GM18498 (cell line): ENCODE measurements around the gene MAMDC2.

ENCODE experiments used
- ATAC-seq: cut with Tn5 transposase; IDR thresholded peaks from one replicate; pipeline ENCODE4 v1.9.1; 2021; ENCODE audit warnings: mild to moderate bottlenecking, moderate library complexity; ENCODE audit not compliant: unreplicated experiment

The MAMDC2 gene

DNA sequence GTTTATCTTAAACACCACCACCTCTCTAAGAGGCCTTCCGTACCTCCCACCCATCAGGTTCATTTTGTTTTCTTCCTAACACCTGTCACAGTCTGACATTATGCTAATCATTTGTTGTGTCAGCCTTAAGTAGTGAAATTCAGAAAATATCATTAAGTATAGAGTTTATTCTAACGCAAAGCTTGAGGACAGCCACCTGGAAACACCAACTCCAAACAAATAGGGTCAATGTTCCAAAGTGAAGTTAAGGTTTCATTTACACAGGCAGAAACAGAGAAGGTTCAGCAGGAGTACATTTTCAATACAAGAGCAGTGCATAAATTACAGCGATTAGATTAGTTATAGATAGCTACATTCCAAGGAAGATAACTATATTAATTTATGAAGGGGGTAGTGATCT is 213.9 kb downstream of the MAMDC2 start:
- no peak for ATAC-seq

DNA sequence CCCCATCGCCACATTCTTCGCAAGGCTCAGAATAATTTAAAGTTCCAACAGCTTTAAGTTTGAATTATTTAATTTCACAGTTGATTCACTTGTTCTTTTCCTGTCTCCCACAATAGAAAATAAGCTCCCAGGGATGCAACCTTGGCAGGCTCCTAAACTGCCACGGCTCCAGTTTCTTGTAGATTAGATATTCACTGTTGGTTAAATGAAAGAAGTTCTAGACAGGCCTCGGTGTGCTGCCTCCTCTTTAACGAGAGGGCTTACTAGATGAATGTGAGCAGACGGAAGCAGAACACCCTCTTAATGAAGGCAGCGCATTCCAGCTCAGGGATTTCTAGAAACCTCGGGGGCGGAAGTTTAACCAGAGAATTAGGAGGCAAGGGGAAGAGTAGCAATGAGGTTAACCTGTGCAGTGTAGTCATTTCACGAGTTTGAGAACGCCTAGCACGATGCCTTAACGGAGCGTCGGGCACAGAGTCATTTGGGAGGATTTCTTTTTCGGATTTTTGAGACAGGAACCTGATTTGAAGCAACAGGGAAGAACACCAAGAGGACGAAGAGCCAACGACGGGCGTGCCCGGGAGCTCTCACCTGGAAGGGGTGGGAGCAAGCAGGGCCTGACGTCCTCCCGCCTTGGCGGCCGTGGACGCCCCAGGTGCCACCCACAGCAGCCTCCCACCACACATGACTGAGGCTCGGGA is 214.5 kb downstream of the MAMDC2 start:
- peak; percentile 60 for ATAC-seq

DNA sequence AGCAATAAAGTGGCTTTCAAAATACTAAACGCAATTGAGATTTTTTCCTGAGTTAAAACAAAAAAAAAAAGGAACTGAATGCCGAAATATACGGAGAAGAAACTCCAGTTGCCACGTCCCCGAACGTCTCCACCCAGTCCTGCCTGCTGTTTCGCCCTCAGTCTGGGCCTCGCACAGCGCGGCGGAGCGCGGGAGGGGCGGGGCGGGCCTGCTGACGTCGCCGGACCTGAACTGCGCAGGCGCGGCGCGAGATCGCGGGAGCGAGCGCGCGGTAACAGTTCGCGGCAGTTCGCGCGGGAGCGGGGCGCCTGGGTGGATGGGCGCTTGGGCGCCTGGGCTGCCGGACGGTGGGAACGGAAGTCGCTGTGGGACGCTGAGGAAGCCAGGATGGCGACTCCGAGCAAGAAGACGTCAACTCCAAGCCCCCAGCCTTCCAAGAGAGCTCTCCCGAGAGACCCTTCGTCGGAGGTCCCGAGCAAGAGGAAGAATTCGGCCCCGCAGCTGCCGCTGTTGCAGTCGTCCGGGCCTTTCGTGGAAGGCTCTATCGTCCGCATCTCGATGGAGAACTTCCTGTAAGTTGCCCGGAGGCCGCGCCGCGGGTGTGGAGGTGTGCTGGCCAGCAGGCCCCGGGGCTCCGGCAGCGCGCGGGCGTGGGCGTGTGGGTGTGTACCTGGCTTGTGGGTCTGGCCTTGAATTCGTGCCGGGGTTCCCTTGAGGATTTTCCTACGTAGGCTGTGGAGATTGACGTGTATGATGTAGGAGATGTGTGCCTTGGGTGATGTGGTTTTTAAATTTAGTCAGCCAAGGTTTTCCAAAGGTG is 215.3 kb downstream of the MAMDC2 start, which contains the start of gene SMC5:
TSS of gene SMC5 (plus strand) at position 287 of the 820 bp plus-strand sequence. CDS start at position 388, 101 bp downstream.
- ATAC-seq = peak; percentile 88

DNA sequence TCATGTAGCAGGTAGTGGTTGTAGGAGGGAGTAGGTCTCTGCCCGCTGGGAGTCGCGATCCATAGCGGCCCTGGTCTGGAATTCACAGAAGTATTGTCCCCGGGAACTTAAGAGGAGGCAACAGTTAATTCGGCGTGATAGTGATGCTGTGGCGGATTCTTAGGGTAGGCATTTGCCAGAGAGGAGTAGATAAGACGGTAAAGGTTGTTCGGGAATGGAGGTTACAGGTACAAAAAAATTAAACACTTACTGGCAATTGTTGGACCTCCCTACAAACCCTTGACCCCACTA is 215.8 kb downstream of the MAMDC2 start:
- ATAC-seq = no peak

DNA sequence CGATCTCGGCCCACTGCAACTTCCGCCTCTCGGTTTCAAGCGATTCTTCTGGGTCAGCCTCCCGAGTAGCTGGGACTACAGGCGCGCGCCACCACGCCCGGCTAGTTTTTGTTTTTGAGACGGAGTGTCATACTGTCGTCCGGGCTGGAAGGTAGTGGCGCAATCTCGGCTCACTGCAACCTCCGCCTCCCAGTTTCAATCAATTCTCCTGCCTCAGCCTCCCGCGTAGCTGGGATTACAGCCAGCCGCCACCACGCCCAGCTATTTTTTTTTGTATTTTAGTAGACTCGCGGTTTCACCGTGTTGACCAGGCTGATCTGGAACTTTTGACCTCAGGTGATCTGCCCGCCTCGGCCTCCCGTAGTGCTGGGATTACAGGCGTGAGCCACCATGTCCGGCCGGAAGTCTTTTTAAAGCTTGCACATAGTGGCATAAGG is 216.4 kb downstream of the MAMDC2 start:
- ATAC-seq = no peak

DNA sequence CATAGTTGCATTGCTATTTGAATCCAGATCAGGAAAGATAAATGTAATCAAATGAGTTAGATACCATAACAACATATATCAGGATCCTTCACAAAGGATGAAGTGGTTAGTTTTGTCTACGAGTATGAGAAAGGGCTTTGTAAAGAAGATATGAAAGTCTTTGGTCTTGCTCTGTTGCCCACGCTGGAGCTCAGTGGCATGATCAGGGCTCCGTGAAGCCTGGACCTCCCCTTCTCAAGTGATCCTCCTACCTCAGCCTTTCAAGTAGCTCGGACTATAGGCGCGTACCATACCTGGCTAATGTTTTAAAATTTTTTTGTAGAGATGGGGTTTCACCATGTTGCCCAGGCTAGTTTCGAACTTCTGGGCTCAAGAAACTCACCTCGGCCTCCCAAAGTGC is 217.0 kb downstream of the MAMDC2 start:
- ATAC-seq = no peak

DNA sequence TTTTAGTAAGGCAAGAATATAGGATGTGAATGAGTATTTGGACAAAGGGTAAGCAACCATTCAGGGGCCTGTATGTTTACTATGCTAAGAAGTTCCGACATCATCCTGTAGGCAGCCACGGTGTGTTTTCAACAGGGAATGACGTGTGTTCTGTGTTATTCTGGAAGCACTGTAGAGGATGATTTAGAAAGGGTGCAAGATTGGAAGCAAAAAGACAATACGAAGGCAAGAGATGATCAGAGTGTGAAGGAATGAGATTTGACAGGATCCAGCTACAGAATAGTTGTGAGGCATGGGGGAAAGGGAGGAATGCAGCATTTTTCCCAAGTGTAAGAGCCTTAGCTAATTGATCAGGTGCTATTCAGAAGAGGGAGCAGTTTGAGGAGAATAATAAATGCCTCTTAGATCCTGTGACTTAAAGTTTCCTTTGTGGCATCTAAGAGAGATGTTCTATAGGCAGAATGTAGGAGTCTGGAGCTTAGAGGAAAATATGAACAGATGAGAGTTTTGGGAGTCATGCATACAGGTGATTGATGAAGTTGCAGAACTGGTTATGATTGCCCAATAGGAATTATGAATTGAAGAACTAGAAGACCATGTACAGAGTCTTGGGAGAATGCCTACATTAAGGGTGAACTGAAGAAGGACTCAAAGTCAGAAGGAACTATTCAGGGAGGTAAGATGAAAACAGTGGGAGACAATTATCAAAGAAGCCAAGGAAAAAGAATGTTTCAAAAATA is 217.7 kb downstream of the MAMDC2 start:
- no peak for ATAC-seq

DNA sequence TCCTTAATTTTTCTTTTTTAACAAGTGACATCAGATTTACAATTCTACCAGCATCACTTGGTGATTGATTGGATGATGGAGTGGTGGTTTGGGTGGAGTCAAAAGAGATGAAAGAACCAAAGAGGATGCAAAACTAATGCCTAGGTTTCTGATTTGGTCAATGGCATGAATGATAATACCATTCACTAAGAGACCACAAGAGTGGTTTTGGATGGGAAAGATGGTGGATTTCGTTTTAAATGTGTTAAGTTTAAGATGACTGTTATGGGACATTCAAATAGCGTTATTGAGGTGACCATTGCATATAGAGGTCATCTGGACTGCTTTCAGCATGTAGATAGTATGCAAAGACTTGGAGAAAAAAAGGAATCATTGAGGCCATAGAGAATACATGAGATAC is 218.7 kb downstream of the MAMDC2 start:
- no peak for ATAC-seq

DNA sequence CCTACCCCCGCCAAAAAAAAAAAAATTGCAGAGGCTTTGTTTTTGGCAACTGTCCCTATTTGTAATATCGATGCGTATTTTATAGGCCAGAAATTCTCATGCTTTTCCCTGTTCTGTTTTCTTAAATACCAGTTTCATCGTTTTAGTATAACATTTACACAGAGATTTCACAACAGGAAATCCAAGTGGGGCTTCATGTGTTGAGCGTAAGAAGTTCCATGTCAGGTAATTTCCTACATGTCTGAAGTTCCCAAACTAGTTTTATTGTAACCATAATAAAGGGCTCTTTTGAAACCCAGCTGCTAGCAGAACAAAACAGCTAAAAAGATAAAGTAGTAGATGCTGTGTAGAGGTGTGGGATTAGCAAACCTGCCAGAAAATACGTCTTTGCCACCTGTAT is 219.3 kb downstream of the MAMDC2 start:
- ATAC-seq = no peak

DNA sequence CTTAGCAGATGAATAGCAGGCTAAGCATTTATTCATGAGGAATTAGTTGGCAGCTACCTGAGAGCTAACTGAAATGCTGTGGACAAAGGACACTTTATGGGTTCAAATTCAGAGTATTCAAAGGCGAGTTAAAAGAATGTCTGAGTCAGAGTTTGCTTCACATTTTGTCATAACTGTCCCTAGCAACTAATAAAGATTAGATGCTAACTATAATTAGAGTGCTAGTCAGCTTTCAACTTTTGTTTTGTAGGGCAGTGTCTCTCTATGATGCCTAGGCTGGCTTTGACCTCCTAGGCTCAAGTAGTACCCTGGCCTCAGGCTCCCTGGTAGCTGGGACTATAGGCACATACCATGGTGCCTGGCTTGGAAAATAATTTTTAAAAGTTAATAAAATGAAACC is 219.8 kb downstream of the MAMDC2 start:
- ATAC-seq = no peak
